DOHH2 (cell line): Measurements from ENCODE around the gene TCF12.

Experiments used
- CTCF ChIP-seq: fragments of 200-600 bp; sonication (generic); IDR thresholded peaks from one replicate; pipeline ENCODE4 v1.5.1; 2014; ENCODE audit warnings: antibody characterized with exemption, mild to moderate bottlenecking, low read depth, low read length; ENCODE audit not compliant: poor library complexity, severe bottlenecking
- EZH2phosphoT487 ChIP-seq: fragments of 200-600 bp; sonication (generic); IDR thresholded peaks from 2 replicates; pipeline ENCODE4 v1.6.1; 2017; ENCODE audit warnings: borderline replicate concordance, mild to moderate bottlenecking, antibody characterized with exemption, low read length, moderate library complexity, mixed read lengths

GRCh38 chr15:57329582-57330367 is 411.3 kb downstream of the TCF12 start:
- TF ChIP-seq CTCF (no peak), EZH2phosphoT487 (no peak)
